GM23248 (cell line): ENCODE results near the gene ABCA3. TPM values are rescaled to one million over a fixed set of nuclear protein-coding genes. Genes with fewer than 3 reads are reported as not detected.

Experiments
- DNase-seq: peaks from one replicate; pipeline ENCODE4 v3.0.0-alpha.2; 2015
- H2AFZ ChIP-seq: fragments of 200-600 bp; sonication (generic); 2 replicates; pipeline ENCODE4 v1.6.1; 2016; ENCODE audit warnings: antibody characterized with exemption
- H3F3A ChIP-seq: fragments of 200-600 bp; sonication (generic); 2 replicates; pipeline ENCODE4 v1.6.1; 2016; ENCODE audit warnings: mild to moderate bottlenecking, antibody characterized with exemption, mixed run types; ENCODE audit not compliant: insufficient read depth
- H3K27ac ChIP-seq: fragments of 200-600 bp; sonication (generic); 2 replicates; pipeline ENCODE4 v1.5.1; 2016; ENCODE audit warnings: mild to moderate bottlenecking
- H3K27me3 ChIP-seq: fragments of 200-600 bp; sonication (generic); replicated peaks from 2 replicates; pipeline ENCODE4 v1.6.1; 2016; ENCODE audit warnings: mild to moderate bottlenecking; ENCODE audit not compliant: insufficient read depth
- H3K36me3 ChIP-seq: fragments of 200-600 bp; sonication (generic); 2 replicates; pipeline ENCODE4 v1.6.1; 2016; ENCODE audit warnings: low read depth, mild to moderate bottlenecking
- H3K4me1 ChIP-seq: fragments of 200-600 bp; sonication (generic); 2 replicates; pipeline ENCODE4 v1.6.1; 2016; ENCODE audit warnings: mild to moderate bottlenecking; ENCODE audit not compliant: insufficient read depth
- H3K4me2 ChIP-seq: fragments of 200-600 bp; sonication (generic); one replicate; pipeline ENCODE4 v1.6.1; 2016; ENCODE audit warnings: mild to moderate bottlenecking; ENCODE audit not compliant: unreplicated experiment
- H3K4me3 ChIP-seq: fragments of 200-600 bp; sonication (generic); 2 replicates; pipeline ENCODE4 v1.5.1; 2016; ENCODE audit warnings: mild to moderate bottlenecking
- H3K79me2 ChIP-seq: fragments of 200-600 bp; sonication (generic); 2 replicates; pipeline ENCODE4 v1.6.1; 2016; ENCODE audit warnings: mild to moderate bottlenecking; ENCODE audit not compliant: insufficient read depth
- H3K9ac ChIP-seq: fragments of 200-600 bp; sonication (generic); 2 replicates; pipeline ENCODE4 v1.6.1; 2016; ENCODE audit warnings: mild to moderate bottlenecking
- H3K9me2 ChIP-seq: fragments of 200-600 bp; sonication (generic); 2 replicates; pipeline ENCODE4 v1.6.1; 2016; ENCODE audit warnings: mixed run types, mild to moderate bottlenecking, moderate library complexity; ENCODE audit not compliant: insufficient read depth
- H3K9me3 ChIP-seq: fragments of 200-600 bp; sonication (generic); one replicate; pipeline ENCODE4 v1.6.1; 2017; ENCODE audit warnings: low read depth
- H4K20me1 ChIP-seq: fragments of 200-600 bp; sonication (generic); 2 replicates; pipeline ENCODE4 v1.6.0; 2016; ENCODE audit not compliant: insufficient read depth
- EZH2 ChIP-seq: fragments of 200-600 bp; sonication (generic); IDR thresholded peaks from 2 replicates; pipeline ENCODE4 v1.6.1; 2018; ENCODE audit warnings: antibody characterized with exemption, mild to moderate bottlenecking; ENCODE audit not compliant: insufficient read depth, poor library complexity, severe bottlenecking
- EZH2phosphoT487 ChIP-seq: fragments of 200-600 bp; sonication (generic); IDR thresholded peaks from 2 replicates; pipeline ENCODE4 v1.6.1; 2018; ENCODE audit warnings: antibody characterized with exemption, moderate library complexity, mild to moderate bottlenecking, low read depth; ENCODE audit not compliant: insufficient read depth
- WGBS, 2 experiments: methylation state at CpG; one replicate each; pipeline ENCODE4 v1.1.6; 2015 to 2017; ENCODE audit warnings: low lambda C conversion rate in 2 of 2, low coverage in 1 of 2; ENCODE audit errors: missing lambda C conversion rate in 2 of 2; 5-methylcytosine and 5-hydroxymethylcytosine counted together
- in situ Hi-C: fragments of 300-500 bp; cut with MboI; formaldehyde crosslinking; loops from 2 replicates; pipeline ENCODE4 v1.15.0; 2020
- microRNA counts: library from miRNA; unstranded; fragments of <30 nt; microRNA quantifications from one replicate; lab custom pipeline; 2016
- microRNA-seq: library from miRNA; unstranded; fragments of <30 nt; microRNA quantifications from one replicate; pipeline ENCODE4, GENCODE V29; 2016; ENCODE audit warnings: borderline number of aligned reads
- polyA plus RNA-seq: library from polyadenylated mRNA; unstranded; fragments of >200 nt; fragmentation: Nextera tagmentation; extraction: Ambion mirVana; gene quantifications from 2 replicates; pipeline ENCODE4 v1.2.1, GENCODE V29; 2016
- small RNA-seq: library from RNA; depleted of rRNA; stranded (forward); fragments of <200 nt; gene quantifications from one replicate; pipeline ENCODE3, GENCODE V24; 2014; ENCODE audit warnings: low read depth, low replicate concordance
- total RNA-seq: library from RNA; depleted of rRNA; stranded (reverse); fragments of >200 nt; shearing (Covaris generic); gene quantifications from 2 replicates; pipeline ENCODE4 v1.2.3, GENCODE V29; 2014; rRNA removed

Gene ABCA3
- total and polyA plus RNA-seq, 2 experiments from 2014 or later: 0.64 to 0.76 TPM

GRCh38 chr16:2226245-2226793, 114.2 kb downstream of the ABCA3 start:
- Histone ChIP-seq H3K4me2 (no peak overlapping the region), H3K27ac (no peak overlapping the region), H3F3A (no peaks in the 10 kb centered on the region), H3K79me2 (peaks cover 56% of the 10 kb centered on the region), H3K27me3 (no peaks in the 10 kb centered on the region), H3K9ac (no peak overlapping the region), H3K4me3 (no peak overlapping the region), H3K4me1 (peaks cover 19% of the 10 kb centered on the region), H3K36me3 (no peaks in the 10 kb centered on the region; the same call in 1 of the 2 replicates), H3K9me3 (no peaks in the 10 kb centered on the region), H4K20me1 (no peaks in the 10 kb centered on the region), H2AFZ (no peak overlapping the region), H3K9me2 (no peaks in the 10 kb centered on the region)
- no peak for DNase-seq
- TF ChIP-seq EZH2 (no peak), EZH2phosphoT487 (no peak)
- WGBS, 2 experiments: 77 to 78% methylated on average over 9 of the region's 9 CpGs
- in situ Hi-C loops: no loop called here

MicroRNAs within 50 kb of the gene (microRNA counts, 767-probe panel; counts per million panel counts)
- 447 counts per million, percentile 86 among the panel's probes with 10 or more counts for microRNA hsa-miR-940 (lab: Ali Mortazavi, UCI)

Small RNA genes lying within 50 kb of the gene (microRNA-seq; reads per million reads assigned to microRNA genes)
- not detected for gene MIR3677
- gene MIR4717: not detected

Small RNA genes lying within 50 kb of the gene (small RNA-seq; reads per million reads assigned to genes)
- gene MIR3677: not detected
- gene MIR4717: not detected

Other genes starting within 250 kb of the ABCA3 start
- gene PKD1, start 204.8 kb downstream of the ABCA3 start, total RNA-seq: 200 and 201 TPM in 2 replicates
- 43.7 and 48.4 TPM in 2 replicates for gene PKD1, start 204.8 kb downstream of the ABCA3 start, polyA plus RNA-seq
- not detected in 2 replicates for gene RAB26, start 192.1 kb downstream of the ABCA3 start, total RNA-seq
- gene RAB26, start 192.1 kb downstream of the ABCA3 start, polyA plus RNA-seq: 0.30 and 0.71 TPM in 2 replicates
- 72.7 and 74.2 TPM in 2 replicates for gene TRAF7, start 184.9 kb downstream of the ABCA3 start, total RNA-seq
- gene TRAF7, start 184.9 kb downstream of the ABCA3 start, polyA plus RNA-seq: 28.8 and 29.3 TPM in 2 replicates
- gene CASKIN1, start 144.1 kb downstream of the ABCA3 start, total RNA-seq: under 0.01 TPM in 1 of 2 replicates, not detected in the other
- not detected in 2 replicates for gene CASKIN1, start 144.1 kb downstream of the ABCA3 start, polyA plus RNA-seq
- gene MLST8, start 135.3 kb downstream of the ABCA3 start, total RNA-seq: 58.6 and 62.9 TPM in 2 replicates
- gene MLST8, start 135.3 kb downstream of the ABCA3 start, polyA plus RNA-seq: 46.5 and 54.6 TPM in 2 replicates
- gene BRICD5, start 129.9 kb downstream of the ABCA3 start, total RNA-seq: 2.1 and 2.9 TPM in 2 replicates
- 0.22 and 0.56 TPM in 2 replicates for gene BRICD5, start 129.9 kb downstream of the ABCA3 start, polyA plus RNA-seq
- gene PGP, start 125.9 kb downstream of the ABCA3 start, total RNA-seq: 21.4 and 25.5 TPM in 2 replicates
- 10.1 TPM in 2 replicates for gene PGP, start 125.9 kb downstream of the ABCA3 start, polyA plus RNA-seq
- gene E4F1, start 117.1 kb downstream of the ABCA3 start, total RNA-seq: 32.7 and 41.5 TPM in 2 replicates
- 13.5 and 15.5 TPM in 2 replicates for gene E4F1, start 117.1 kb downstream of the ABCA3 start, polyA plus RNA-seq
- gene DNASE1L2, start 104.3 kb downstream of the ABCA3 start, total RNA-seq: 0.13 TPM in 1 of 2 replicates, not detected in the other
- 0.80 and 0.89 TPM in 2 replicates for gene DNASE1L2, start 104.3 kb downstream of the ABCA3 start, polyA plus RNA-seq
- gene ECI1, start 89.1 kb downstream of the ABCA3 start, total RNA-seq: 53.2 and 92.0 TPM in 2 replicates
- 106 and 116 TPM in 2 replicates for gene ECI1, start 89.1 kb downstream of the ABCA3 start, polyA plus RNA-seq
- gene RNPS1, start 72.6 kb downstream of the ABCA3 start, total RNA-seq: 104 and 115 TPM in 2 replicates
- gene RNPS1, start 72.6 kb downstream of the ABCA3 start, polyA plus RNA-seq: 176 and 181 TPM in 2 replicates
- 11.5 and 15.7 TPM in 2 replicates for gene CCNF, start 88.7 kb upstream of the ABCA3 start, total RNA-seq
- gene CCNF, start 88.7 kb upstream of the ABCA3 start, polyA plus RNA-seq: 9.3 and 10.5 TPM in 2 replicates
- gene TEDC2, start 119.4 kb upstream of the ABCA3 start, total RNA-seq: 6.8 and 8.3 TPM in 2 replicates
- gene TEDC2, start 119.4 kb upstream of the ABCA3 start, polyA plus RNA-seq: 4.2 and 4.8 TPM in 2 replicates
- 1.8 TPM in 1 of 2 replicates, not detected in the other for gene NTN3, start 130.6 kb upstream of the ABCA3 start, total RNA-seq
- gene NTN3, start 130.6 kb upstream of the ABCA3 start, polyA plus RNA-seq: not detected in 2 replicates
- 17.8 and 18.7 TPM in 2 replicates for gene TBC1D24, start 134.4 kb upstream of the ABCA3 start, total RNA-seq
- gene TBC1D24, start 134.4 kb upstream of the ABCA3 start, polyA plus RNA-seq: 9.3 and 10.1 TPM in 2 replicates
- gene ATP6V0C, start 173.2 kb upstream of the ABCA3 start, total RNA-seq: 43.2 and 44.9 TPM in 2 replicates
- 186 and 197 TPM in 2 replicates for gene ATP6V0C, start 173.2 kb upstream of the ABCA3 start, polyA plus RNA-seq
- 31.9 and 32.8 TPM in 2 replicates for gene AMDHD2, start 179.6 kb upstream of the ABCA3 start, total RNA-seq
- 15.2 and 16.1 TPM in 2 replicates for gene AMDHD2, start 179.6 kb upstream of the ABCA3 start, polyA plus RNA-seq
- gene CEMP1, start 190.7 kb upstream of the ABCA3 start, total RNA-seq: not detected in 2 replicates
- 2.9 and 4.4 TPM in 2 replicates for gene CEMP1, start 190.7 kb upstream of the ABCA3 start, polyA plus RNA-seq
- 16.8 and 21.6 TPM in 2 replicates for gene PDPK1, start 197.3 kb upstream of the ABCA3 start, total RNA-seq
- 28.1 and 28.3 TPM in 2 replicates for gene PDPK1, start 197.3 kb upstream of the ABCA3 start, polyA plus RNA-seq